WTC11 (cell line): ENCODE data around the gene SH3BGR. TPM values are rescaled to one million over a fixed set of nuclear protein-coding genes. Genes with fewer than 3 reads are reported as not detected.

Experiments
- ATAC-seq: fragments of 200-7000 bp; cut with Tn5 transposase; 2 replicates; pipeline ENCODE4 v1.10.0; 2021; ENCODE audit warnings: mild to moderate bottlenecking, moderate library complexity
- CTCF ChIA-PET: fragments of 300-600 bp; sonication (Branson Sonifier 250); formaldehyde crosslinking; loops from one replicate; lab custom pipeline; 2021; ENCODE audit warnings: antibody characterized with exemption; lab: Charles Lee
- POLR2A ChIA-PET: fragments of 350-600 bp; sonication (Branson Sonifier 250); formaldehyde crosslinking; loops from one replicate; lab custom pipeline; 2021; ENCODE audit warnings: antibody characterized with exemption; lab: Charles Lee
- DNase-seq: peaks from one replicate; pipeline ENCODE4 v3.0.0; 2021; ENCODE audit warnings: low spot score
- H3K27ac Mint-ChIP-seq: 2 replicates; pipeline ENCODE4 v1.8.0; 2021; ENCODE audit warnings: mixed read lengths
- H3K27me3 Mint-ChIP-seq: 2 replicates; pipeline ENCODE4 v1.8.0; 2021; ENCODE audit warnings: low read depth, mild to moderate bottlenecking, moderate library complexity, mixed read lengths
- H3K36me3 Mint-ChIP-seq: 2 replicates; pipeline ENCODE4 v1.8.0; 2021; ENCODE audit warnings: mixed read lengths
- H3K4me1 Mint-ChIP-seq: 2 replicates; pipeline ENCODE4 v1.8.0; 2022; ENCODE audit warnings: mixed read lengths
- H3K4me3 Mint-ChIP-seq: 2 replicates; pipeline ENCODE4 v1.8.0; 2021; ENCODE audit warnings: mild to moderate bottlenecking, moderate library complexity, mixed read lengths
- H3K9me3 Mint-ChIP-seq: 2 replicates; pipeline ENCODE4 v1.8.0; 2021; ENCODE audit warnings: mixed read lengths
- ELF4 ChIP-seq: sonication (generic); formaldehyde crosslinking; IDR thresholded peaks from 2 replicates; pipeline ENCODE4 v1.8.1; 2022; ENCODE audit warnings: low read depth, mild to moderate bottlenecking, moderate library complexity, missing genetic modification reagents
- EMX1 ChIP-seq: fragments of 250-450 bp; sonication (Bioruptor Pico); IDR thresholded peaks from 2 replicates; pipeline ENCODE4 v1.8.0; 2021; ENCODE audit warnings: mild to moderate bottlenecking
- FOXJ3 ChIP-seq: sonication (generic); formaldehyde crosslinking; IDR thresholded peaks from 2 replicates; pipeline ENCODE4 v1.9.0; 2021; ENCODE audit warnings: missing genetic modification reagents, mild to moderate bottlenecking, borderline replicate concordance
- GABPB1 ChIP-seq: sonication (generic); formaldehyde crosslinking; IDR thresholded peaks from 2 replicates; pipeline ENCODE4 v1.8.1; 2023; ENCODE audit warnings: mild to moderate bottlenecking, missing genetic modification reagents
- GRHL2 ChIP-seq: fragments of 250-450 bp; sonication (Bioruptor Pico); IDR thresholded peaks from 2 replicates; pipeline ENCODE4 v1.8.0; 2022; ENCODE audit warnings: mild to moderate bottlenecking, moderate library complexity; ENCODE audit not compliant: insufficient replicate concordance, severe bottlenecking
- HMGA2 ChIP-seq: fragments of 250-450 bp; sonication (Bioruptor Pico); IDR thresholded peaks from 2 replicates; pipeline ENCODE4 v1.4.0; 2021; ENCODE audit warnings: mild to moderate bottlenecking, moderate library complexity
- IRF2 ChIP-seq: sonication (generic); formaldehyde crosslinking; IDR thresholded peaks from 2 replicates; pipeline ENCODE4 v1.8.0; 2022; ENCODE audit warnings: low read depth, missing genetic modification reagents, borderline replicate concordance
- JAZF1 ChIP-seq: fragments of 250-450 bp; sonication (Bioruptor Pico); IDR thresholded peaks from 2 replicates; pipeline ENCODE4 v1.9.0; 2021; ENCODE audit warnings: moderate library complexity, mild to moderate bottlenecking, inconsistent platforms
- NFE2L1 ChIP-seq: sonication (generic); formaldehyde crosslinking; IDR thresholded peaks from 2 replicates; pipeline ENCODE4 v1.8.1; 2023; ENCODE audit warnings: missing genetic modification reagents
- NR1H2 ChIP-seq: sonication (generic); formaldehyde crosslinking; IDR thresholded peaks from 2 replicates; pipeline ENCODE4 v1.9.0; 2021; ENCODE audit warnings: mild to moderate bottlenecking, moderate library complexity, missing genetic modification reagents
- RELA ChIP-seq: sonication (generic); formaldehyde crosslinking; IDR thresholded peaks from 2 replicates; pipeline ENCODE4 v1.8.1; 2022; ENCODE audit warnings: missing genetic modification reagents, mild to moderate bottlenecking, borderline replicate concordance
- SMAD4 ChIP-seq: sonication (generic); formaldehyde crosslinking; IDR thresholded peaks from 2 replicates; pipeline ENCODE4 v1.8.0; 2022; ENCODE audit warnings: mild to moderate bottlenecking, missing genetic modification reagents
- TCF7 ChIP-seq: sonication (generic); formaldehyde crosslinking; IDR thresholded peaks from 2 replicates; pipeline ENCODE4 v1.8.0; 2022; ENCODE audit warnings: mild to moderate bottlenecking, low read depth, missing genetic modification reagents, moderate library complexity
- ZNF138 ChIP-seq: sonication (generic); formaldehyde crosslinking; conservative IDR thresholded peaks from 2 replicates; pipeline ENCODE4 v1.8.1; 2022; ENCODE audit warnings: mild to moderate bottlenecking, moderate library complexity, missing genetic modification reagents
- ZNF263 ChIP-seq: sonication (generic); formaldehyde crosslinking; IDR thresholded peaks from 2 replicates; pipeline ENCODE4 v1.8.1; 2022; ENCODE audit warnings: low read depth, mild to moderate bottlenecking, moderate library complexity, missing genetic modification reagents
- ZNF317 ChIP-seq: sonication (generic); formaldehyde crosslinking; IDR thresholded peaks from 2 replicates; pipeline ENCODE4 v1.8.1; 2023; ENCODE audit warnings: low read depth, mild to moderate bottlenecking, moderate library complexity, missing genetic modification reagents, borderline replicate concordance
- total RNA-seq: library from RNA; stranded (reverse); gene quantifications from 3 replicates; pipeline ENCODE4 v1.2.3, GENCODE V29; 2021
- TF ChIP-seq, protein P1 (sequence below): sonication (generic); formaldehyde crosslinking; IDR thresholded peaks from 2 replicates; pipeline ENCODE4 v1.8.1; 2023; ENCODE audit warnings: mild to moderate bottlenecking, missing genetic modification reagents
- TF ChIP-seq, protein P2 (sequence below): fragments of 200-600 bp; IDR thresholded peaks from 2 replicates; pipeline ENCODE4 v1.8.0; 2022; ENCODE audit warnings: antibody characterized with exemption
- TF ChIP-seq, protein P3 (sequence below): sonication (generic); formaldehyde crosslinking; IDR thresholded peaks from 2 replicates; pipeline ENCODE4 v1.8.0; 2022; ENCODE audit warnings: missing genetic modification reagents
- TF ChIP-seq, protein P4 (sequence below): sonication (generic); formaldehyde crosslinking; IDR thresholded peaks from 2 replicates; pipeline ENCODE4 v1.8.1; 2022; ENCODE audit warnings: mild to moderate bottlenecking, missing genetic modification reagents, moderate library complexity, borderline replicate concordance
- TF ChIP-seq, protein P5 (sequence below): sonication (generic); formaldehyde crosslinking; IDR thresholded peaks from 2 replicates; pipeline ENCODE4 v1.8.1; 2023; ENCODE audit warnings: mild to moderate bottlenecking, missing genetic modification reagents
- TF ChIP-seq, protein P6 (sequence below): sonication (generic); formaldehyde crosslinking; IDR thresholded peaks from 2 replicates; pipeline ENCODE4 v1.8.1; 2022; ENCODE audit warnings: missing genetic modification reagents, borderline replicate concordance
- TF ChIP-seq, protein P7 (sequence below): sonication (generic); formaldehyde crosslinking; IDR thresholded peaks from 2 replicates; pipeline ENCODE4 v1.8.0; 2023; ENCODE audit warnings: mild to moderate bottlenecking, missing genetic modification reagents

Gene SH3BGR
- total RNA-seq, 1 experiment from 2014 or later = 3.2 TPM

DNA sequence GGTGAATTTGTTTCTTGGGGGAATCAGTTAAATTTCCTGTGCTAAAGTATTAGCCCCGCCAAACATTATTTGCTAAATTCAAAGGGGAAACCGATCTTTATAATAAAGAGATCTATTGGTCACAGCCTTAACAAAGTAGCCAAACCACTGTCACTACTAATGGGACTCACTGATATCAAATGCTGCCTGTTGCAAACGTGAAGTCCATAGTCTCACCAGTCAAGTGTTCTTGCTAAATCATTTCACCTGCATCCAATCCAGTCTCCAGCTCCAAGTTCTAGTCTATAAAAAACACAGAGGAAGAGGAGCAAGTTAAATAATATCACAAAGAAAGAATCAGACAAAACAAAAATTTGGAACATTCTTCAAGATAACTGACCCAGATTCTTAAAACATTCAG lies 30.1 kb downstream of the SH3BGR start:
- TF ChIP-seq ZNF263 = no peak
- TF ChIP-seq SMAD4 (CRISPR knock-in tag) = no peak
- TF ChIP-seq, protein P1, sequence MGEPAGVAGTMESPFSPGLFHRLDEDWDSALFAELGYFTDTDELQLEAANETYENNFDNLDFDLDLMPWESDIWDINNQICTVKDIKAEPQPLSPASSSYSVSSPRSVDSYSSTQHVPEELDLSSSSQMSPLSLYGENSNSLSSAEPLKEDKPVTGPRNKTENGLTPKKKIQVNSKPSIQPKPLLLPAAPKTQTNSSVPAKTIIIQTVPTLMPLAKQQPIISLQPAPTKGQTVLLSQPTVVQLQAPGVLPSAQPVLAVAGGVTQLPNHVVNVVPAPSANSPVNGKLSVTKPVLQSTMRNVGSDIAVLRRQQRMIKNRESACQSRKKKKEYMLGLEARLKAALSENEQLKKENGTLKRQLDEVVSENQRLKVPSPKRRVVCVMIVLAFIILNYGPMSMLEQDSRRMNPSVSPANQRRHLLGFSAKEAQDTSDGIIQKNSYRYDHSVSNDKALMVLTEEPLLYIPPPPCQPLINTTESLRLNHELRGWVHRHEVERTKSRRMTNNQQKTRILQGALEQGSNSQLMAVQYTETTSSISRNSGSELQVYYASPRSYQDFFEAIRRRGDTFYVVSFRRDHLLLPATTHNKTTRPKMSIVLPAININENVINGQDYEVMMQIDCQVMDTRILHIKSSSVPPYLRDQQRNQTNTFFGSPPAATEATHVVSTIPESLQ = no peak
- no peak for TF ChIP-seq RELA (CRISPR knock-in tag)
- TF ChIP-seq, protein P2, sequence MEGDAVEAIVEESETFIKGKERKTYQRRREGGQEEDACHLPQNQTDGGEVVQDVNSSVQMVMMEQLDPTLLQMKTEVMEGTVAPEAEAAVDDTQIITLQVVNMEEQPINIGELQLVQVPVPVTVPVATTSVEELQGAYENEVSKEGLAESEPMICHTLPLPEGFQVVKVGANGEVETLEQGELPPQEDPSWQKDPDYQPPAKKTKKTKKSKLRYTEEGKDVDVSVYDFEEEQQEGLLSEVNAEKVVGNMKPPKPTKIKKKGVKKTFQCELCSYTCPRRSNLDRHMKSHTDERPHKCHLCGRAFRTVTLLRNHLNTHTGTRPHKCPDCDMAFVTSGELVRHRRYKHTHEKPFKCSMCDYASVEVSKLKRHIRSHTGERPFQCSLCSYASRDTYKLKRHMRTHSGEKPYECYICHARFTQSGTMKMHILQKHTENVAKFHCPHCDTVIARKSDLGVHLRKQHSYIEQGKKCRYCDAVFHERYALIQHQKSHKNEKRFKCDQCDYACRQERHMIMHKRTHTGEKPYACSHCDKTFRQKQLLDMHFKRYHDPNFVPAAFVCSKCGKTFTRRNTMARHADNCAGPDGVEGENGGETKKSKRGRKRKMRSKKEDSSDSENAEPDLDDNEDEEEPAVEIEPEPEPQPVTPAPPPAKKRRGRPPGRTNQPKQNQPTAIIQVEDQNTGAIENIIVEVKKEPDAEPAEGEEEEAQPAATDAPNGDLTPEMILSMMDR = no peak
- TF ChIP-seq NR1H2 = no peak
- TF ChIP-seq, protein P3, sequence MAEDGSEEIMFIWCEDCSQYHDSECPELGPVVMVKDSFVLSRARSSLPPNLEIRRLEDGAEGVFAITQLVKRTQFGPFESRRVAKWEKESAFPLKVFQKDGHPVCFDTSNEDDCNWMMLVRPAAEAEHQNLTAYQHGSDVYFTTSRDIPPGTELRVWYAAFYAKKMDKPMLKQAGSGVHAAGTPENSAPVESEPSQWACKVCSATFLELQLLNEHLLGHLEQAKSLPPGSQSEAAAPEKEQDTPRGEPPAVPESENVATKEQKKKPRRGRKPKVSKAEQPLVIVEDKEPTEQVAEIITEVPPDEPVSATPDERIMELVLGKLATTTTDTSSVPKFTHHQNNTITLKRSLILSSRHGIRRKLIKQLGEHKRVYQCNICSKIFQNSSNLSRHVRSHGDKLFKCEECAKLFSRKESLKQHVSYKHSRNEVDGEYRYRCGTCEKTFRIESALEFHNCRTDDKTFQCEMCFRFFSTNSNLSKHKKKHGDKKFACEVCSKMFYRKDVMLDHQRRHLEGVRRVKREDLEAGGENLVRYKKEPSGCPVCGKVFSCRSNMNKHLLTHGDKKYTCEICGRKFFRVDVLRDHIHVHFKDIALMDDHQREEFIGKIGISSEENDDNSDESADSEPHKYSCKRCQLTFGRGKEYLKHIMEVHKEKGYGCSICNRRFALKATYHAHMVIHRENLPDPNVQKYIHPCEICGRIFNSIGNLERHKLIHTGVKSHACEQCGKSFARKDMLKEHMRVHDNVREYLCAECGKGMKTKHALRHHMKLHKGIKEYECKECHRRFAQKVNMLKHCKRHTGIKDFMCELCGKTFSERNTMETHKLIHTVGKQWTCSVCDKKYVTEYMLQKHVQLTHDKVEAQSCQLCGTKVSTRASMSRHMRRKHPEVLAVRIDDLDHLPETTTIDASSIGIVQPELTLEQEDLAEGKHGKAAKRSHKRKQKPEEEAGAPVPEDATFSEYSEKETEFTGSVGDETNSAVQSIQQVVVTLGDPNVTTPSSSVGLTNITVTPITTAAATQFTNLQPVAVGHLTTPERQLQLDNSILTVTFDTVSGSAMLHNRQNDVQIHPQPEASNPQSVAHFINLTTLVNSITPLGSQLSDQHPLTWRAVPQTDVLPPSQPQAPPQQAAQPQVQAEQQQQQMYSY = no peak
- TF ChIP-seq, protein P4, sequence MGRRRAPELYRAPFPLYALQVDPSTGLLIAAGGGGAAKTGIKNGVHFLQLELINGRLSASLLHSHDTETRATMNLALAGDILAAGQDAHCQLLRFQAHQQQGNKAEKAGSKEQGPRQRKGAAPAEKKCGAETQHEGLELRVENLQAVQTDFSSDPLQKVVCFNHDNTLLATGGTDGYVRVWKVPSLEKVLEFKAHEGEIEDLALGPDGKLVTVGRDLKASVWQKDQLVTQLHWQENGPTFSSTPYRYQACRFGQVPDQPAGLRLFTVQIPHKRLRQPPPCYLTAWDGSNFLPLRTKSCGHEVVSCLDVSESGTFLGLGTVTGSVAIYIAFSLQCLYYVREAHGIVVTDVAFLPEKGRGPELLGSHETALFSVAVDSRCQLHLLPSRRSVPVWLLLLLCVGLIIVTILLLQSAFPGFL = no peak
- no peak for TF ChIP-seq TCF7 (CRISPR knock-in tag)
- TF ChIP-seq, protein P5, sequence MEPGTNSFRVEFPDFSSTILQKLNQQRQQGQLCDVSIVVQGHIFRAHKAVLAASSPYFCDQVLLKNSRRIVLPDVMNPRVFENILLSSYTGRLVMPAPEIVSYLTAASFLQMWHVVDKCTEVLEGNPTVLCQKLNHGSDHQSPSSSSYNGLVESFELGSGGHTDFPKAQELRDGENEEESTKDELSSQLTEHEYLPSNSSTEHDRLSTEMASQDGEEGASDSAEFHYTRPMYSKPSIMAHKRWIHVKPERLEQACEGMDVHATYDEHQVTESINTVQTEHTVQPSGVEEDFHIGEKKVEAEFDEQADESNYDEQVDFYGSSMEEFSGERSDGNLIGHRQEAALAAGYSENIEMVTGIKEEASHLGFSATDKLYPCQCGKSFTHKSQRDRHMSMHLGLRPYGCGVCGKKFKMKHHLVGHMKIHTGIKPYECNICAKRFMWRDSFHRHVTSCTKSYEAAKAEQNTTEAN (CRISPR knock-in tag) = no peak
- TF ChIP-seq, protein P6, sequence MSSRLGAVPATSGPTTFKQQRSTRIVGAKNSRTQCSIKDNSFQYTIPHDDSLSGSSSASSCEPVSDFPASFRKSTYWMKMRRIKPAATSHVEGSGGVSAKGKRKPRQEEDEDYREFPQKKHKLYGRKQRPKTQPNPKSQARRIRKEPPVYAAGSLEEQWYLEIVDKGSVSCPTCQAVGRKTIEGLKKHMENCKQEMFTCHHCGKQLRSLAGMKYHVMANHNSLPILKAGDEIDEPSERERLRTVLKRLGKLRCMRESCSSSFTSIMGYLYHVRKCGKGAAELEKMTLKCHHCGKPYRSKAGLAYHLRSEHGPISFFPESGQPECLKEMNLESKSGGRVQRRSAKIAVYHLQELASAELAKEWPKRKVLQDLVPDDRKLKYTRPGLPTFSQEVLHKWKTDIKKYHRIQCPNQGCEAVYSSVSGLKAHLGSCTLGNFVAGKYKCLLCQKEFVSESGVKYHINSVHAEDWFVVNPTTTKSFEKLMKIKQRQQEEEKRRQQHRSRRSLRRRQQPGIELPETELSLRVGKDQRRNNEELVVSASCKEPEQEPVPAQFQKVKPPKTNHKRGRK = no peak
- no peak for TF ChIP-seq EMX1 (CRISPR knock-in tag)
- TF ChIP-seq NFE2L1 = no peak
- TF ChIP-seq IRF2 (CRISPR knock-in tag) = no peak
- no peak for TF ChIP-seq HMGA2
- ATAC-seq (no peak), DNase-seq (no peak)
- no peaks in the 10 kb centered on the region for H3K4me1 Mint-ChIP-seq
- H3K9me3 Mint-ChIP-seq = no peaks in the 10 kb centered on the region
- H3K27me3 Mint-ChIP-seq = no peaks in the 10 kb centered on the region
- H3K36me3 Mint-ChIP-seq = no peaks in the 10 kb centered on the region
- no peak overlapping the region for H3K27ac Mint-ChIP-seq
- CTCF ChIA-PET = no interaction called here
- H3K4me3 Mint-ChIP-seq = no peak overlapping the region
- POLR2A ChIA-PET = no interaction called here

DNA sequence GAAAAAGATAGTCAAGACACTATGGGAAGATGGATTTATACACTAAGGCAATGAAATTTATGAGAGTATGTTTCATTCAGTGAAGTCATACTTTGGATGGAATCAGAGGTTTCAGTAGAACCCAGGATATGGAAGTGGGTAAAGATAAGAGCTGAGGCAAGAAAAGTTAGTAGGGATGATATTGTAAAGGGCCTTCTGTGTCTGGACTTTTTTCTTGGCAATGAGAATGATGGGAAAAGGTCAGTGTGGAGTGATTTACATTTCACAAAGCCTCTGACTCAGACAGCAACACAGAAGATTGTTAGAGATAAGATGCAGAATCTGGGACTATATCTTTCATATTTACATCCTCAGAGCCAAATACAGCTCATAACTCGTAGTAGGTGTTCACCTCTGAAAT lies 32.1 kb downstream of the SH3BGR start:
- ATAC-seq (no peak), DNase-seq (no peak)
- Mint-ChIP-seq H3K4me3 (no peak overlapping the region), H3K27me3 (no peaks in the 10 kb centered on the region), H3K4me1 (no peaks in the 10 kb centered on the region), H3K36me3 (no peaks in the 10 kb centered on the region), H3K27ac (no peak overlapping the region), H3K9me3 (peaks cover 3% of the 10 kb centered on the region; the same call in 1 of the 2 replicates)
- ChIA-PET POLR2A (interaction anchor here (0.5 kb wide), 1 partner anchor 127 kb away, joined by 3 read pairs; no protein-coding TSS in a partner anchor), CTCF (no interaction called here)
- TF ChIP-seq ZNF317 (no peak), NR1H2 (no peak), FOXJ3 (CRISPR knock-in tag) (no peak), ZNF138 (CRISPR knock-in tag) (no peak), GABPB1 (CRISPR knock-in tag) (no peak), JAZF1 (CRISPR knock-in tag) (no peak), GRHL2 (CRISPR knock-in tag) (no peak), ELF4 (CRISPR knock-in tag) (no peak)
- TF ChIP-seq, protein P7, sequence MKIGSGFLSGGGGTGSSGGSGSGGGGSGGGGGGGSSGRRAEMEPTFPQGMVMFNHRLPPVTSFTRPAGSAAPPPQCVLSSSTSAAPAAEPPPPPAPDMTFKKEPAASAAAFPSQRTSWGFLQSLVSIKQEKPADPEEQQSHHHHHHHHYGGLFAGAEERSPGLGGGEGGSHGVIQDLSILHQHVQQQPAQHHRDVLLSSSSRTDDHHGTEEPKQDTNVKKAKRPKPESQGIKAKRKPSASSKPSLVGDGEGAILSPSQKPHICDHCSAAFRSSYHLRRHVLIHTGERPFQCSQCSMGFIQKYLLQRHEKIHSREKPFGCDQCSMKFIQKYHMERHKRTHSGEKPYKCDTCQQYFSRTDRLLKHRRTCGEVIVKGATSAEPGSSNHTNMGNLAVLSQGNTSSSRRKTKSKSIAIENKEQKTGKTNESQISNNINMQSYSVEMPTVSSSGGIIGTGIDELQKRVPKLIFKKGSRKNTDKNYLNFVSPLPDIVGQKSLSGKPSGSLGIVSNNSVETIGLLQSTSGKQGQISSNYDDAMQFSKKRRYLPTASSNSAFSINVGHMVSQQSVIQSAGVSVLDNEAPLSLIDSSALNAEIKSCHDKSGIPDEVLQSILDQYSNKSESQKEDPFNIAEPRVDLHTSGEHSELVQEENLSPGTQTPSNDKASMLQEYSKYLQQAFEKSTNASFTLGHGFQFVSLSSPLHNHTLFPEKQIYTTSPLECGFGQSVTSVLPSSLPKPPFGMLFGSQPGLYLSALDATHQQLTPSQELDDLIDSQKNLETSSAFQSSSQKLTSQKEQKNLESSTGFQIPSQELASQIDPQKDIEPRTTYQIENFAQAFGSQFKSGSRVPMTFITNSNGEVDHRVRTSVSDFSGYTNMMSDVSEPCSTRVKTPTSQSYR (CRISPR knock-in tag) = no peak
